Ovary (tissue), 9 donors: ENCODE results near the gene RPL15. TPM values are rescaled to one million over a fixed set of nuclear protein-coding genes. Genes with fewer than 3 reads are reported as not detected.

Experiments
- DNase-seq, 5 donors: peaks; one replicate each; pipeline ENCODE4 v3.0.0-alpha.2; 2019 to 2020
- H3K27ac ChIP-seq, 2 donors: fragments of 200-600 bp; one replicate each; pipeline versions ENCODE4 v1.5.1 to v1.8.0; 2019 to 2022
- H3K27me3 ChIP-seq: fragments of 200-600 bp; one replicate; pipeline ENCODE4 v1.8.0; 2022
- H3K36me3 ChIP-seq: fragments of 200-600 bp; sonication (generic); one replicate; pipeline ENCODE4 v1.5.1; 2019
- H3K4me1 ChIP-seq: one replicate; pipeline ENCODE4 v1.8.1; 2013; ENCODE audit warnings: mild to moderate bottlenecking, moderate library complexity; ENCODE audit not compliant: insufficient read depth
- H3K4me3 ChIP-seq: fragments of 200-600 bp; sonication (generic); one replicate; pipeline ENCODE4 v1.5.1; 2017
- H3K9me3 ChIP-seq, 2 donors: fragments of 200-600 bp in 1 of 2; sonication (generic) in 1 of 2; one replicate each; pipeline versions ENCODE4 v1.5.1 to v1.8.1; 2013 to 2019; ENCODE audit warnings: mild to moderate bottlenecking in 1 of 2, moderate library complexity in 1 of 2
- EP300 ChIP-seq: sonication (generic); formaldehyde crosslinking; IDR thresholded peaks from one replicate; pipeline ENCODE4 v1.6.1; 2017; ENCODE audit warnings: antibody characterized with exemption
- POLR2A ChIP-seq: fragments of 450-650 bp; IDR thresholded peaks from one replicate; pipeline ENCODE4 v1.6.1; 2017; ENCODE audit warnings: antibody characterized with exemption, mild to moderate bottlenecking, moderate library complexity
- WGBS, 3 donors: extraction: QIAGEN DNeasy Blood & Tissue Kit in 1 of 3; methylation state at CpG; one replicate each; pipeline versions ENCODE4 v1.1.5 to v1.1.7; 2013 to 2017; 5-methylcytosine and 5-hydroxymethylcytosine counted together
- intact Hi-C, 4 donors: fragments of 100-400 bp; cut with DNase I; formaldehyde crosslinking; loops; one replicate each; pipeline versions ENCODE4 v1.11.0 to v1.15.1; 2022 to 2023
- polyA plus RNA-seq, 2 donors: library from polyadenylated mRNA; stranded (reverse); fragments of 200-250 nt in 1 of 2; fragments of 350-450 nt in 1 of 2; fragmentation: Illumina TruSeq in 1 of 2; extraction: RNeasy Lipid Tissue Mini Kit (QIAGEN cat#74804) in 1 of 2; gene quantifications; one replicate each; pipeline ENCODE4 v1.2.3, GENCODE V29; 2013 to 2014
- total RNA-seq, 7 donors: library from RNA; depleted of rRNA in 2 of 7; stranded (reverse); fragments of >200 nt in 2 of 7; fragmentation: NEBNext Ultra II Directional in 3 of 7; extraction: Animal tissue kit (Norgen Biotek cat#: 25700) in 3 of 7; gene quantifications; one replicate each; pipeline versions ENCODE4 v1.1.0 to v1.2.4, GENCODE V29; 2016 to 2023
- TF ChIP-seq, protein P1 (sequence below), 3 donors: fragments of 450-650 bp in 2 of 3; fragments of 200-600 bp in 1 of 3; IDR thresholded peaks; one replicate each; pipeline versions ENCODE4 v1.5.1 to v1.8.0; 2016 to 2022; ENCODE audit warnings: antibody characterized with exemption in 3 of 3, mild to moderate bottlenecking in 1 of 3
- donor health status: DM: no; HTN: no; CAD: no; lungs with moderate emphysema.
- donor health status: DM: no; HTN: no; CAD: no.
- donor health status: Bipolar disorder and iron deficiency.
- donor health status: DM: yes; HTN: yes; CAD: no.
- donor health status: DM: no; HTN: no; CAD: no.
- donor health status: DM: yes; HTN: yes; CAD: no.

Gene RPL15
- total and polyA plus RNA-seq, 9 donors = 3,013 to 6,966 (median 4,015) TPM

DNA sequence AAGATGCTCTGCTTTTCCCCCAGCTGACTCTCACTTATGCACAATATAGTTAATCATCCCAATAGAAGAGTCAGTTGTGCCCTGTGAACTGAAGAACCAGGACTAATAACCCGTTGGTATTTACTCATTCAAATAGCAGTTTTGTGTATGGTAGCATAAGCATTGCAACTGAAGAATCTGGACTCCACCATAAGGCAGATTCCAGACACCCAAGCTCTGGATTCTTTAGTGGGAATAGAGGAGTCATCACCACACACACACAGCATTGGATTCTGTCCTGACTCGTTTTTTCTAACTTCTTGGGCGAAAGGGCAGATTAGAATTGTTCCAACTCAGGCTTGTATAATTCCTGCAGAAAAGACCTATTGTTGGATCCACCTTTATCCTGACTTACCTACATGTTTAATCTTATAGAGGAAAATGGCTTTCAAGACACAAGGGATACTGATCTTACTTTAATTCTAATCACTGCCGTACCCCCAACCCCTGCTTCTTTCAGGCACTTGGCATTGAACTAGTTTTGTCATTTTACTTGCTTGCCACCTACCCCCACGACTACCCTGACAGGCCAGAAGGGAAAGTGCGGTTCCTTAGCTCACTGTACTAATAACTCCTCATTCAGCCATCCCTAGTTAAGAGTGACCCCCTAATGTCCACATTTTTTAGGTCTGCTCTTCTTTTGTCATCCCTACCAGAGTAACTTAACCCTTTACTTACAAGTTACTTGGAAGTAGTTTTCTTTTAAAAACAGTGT is 42.4 kb upstream of the RPL15 start:
- H3K4me1 ChIP-seq = peaks cover 6% of the 10 kb centered on the region
- no peaks in the 10 kb centered on the region for H3K9me3 ChIP-seq
- intact Hi-C loops = no loop called here
- no peak for TF ChIP-seq POLR2A
- no peak for TF ChIP-seq EP300
- TF ChIP-seq, protein P1, sequence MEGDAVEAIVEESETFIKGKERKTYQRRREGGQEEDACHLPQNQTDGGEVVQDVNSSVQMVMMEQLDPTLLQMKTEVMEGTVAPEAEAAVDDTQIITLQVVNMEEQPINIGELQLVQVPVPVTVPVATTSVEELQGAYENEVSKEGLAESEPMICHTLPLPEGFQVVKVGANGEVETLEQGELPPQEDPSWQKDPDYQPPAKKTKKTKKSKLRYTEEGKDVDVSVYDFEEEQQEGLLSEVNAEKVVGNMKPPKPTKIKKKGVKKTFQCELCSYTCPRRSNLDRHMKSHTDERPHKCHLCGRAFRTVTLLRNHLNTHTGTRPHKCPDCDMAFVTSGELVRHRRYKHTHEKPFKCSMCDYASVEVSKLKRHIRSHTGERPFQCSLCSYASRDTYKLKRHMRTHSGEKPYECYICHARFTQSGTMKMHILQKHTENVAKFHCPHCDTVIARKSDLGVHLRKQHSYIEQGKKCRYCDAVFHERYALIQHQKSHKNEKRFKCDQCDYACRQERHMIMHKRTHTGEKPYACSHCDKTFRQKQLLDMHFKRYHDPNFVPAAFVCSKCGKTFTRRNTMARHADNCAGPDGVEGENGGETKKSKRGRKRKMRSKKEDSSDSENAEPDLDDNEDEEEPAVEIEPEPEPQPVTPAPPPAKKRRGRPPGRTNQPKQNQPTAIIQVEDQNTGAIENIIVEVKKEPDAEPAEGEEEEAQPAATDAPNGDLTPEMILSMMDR (IDR thresholded peaks at IDR 0.05) = no peak
- WGBS, 3 donors = 68 to 72% (median 71%) methylated on average over 6 of the region's 6 CpGs
- no peaks in the 10 kb centered on the region for H3K27me3 ChIP-seq
- no peak overlapping the region for H3K27ac ChIP-seq
- H3K36me3 ChIP-seq = no peaks in the 10 kb centered on the region
- DNase-seq = no peak
- no peak overlapping the region for H3K4me3 ChIP-seq

DNA sequence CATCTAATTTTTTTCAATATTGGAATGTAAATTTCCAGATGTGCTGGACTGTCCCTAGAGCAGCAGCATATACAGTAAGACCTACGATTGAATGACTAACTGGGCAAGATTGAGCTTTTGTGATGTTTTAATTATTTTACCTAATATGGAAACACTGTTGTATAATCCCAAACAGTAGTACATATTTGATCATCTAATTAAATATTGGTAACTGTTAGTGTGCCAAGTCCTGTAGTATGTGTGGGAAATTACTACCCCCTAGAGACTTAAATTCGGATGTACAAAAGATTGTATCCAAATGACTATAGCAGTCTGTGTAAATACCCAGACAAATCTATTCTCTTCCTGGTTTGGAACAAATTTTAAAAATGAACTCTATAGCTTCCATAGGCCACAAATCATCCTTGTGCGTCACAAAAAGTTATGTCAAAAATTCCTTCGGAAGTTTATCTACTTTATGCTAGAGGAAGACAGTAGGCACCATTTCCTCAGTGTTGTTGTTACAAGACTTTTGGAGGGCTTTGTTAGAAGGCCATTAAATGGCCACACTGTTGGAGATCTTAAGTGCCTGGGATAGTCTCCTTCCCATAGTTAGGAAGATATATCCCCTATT is 41.7 kb upstream of the RPL15 start:
- peaks cover 6% of the 10 kb centered on the region for H3K4me1 ChIP-seq
- intact Hi-C loops = no loop called here
- H3K36me3 ChIP-seq = no peaks in the 10 kb centered on the region
- DNase-seq = no peak
- H3K27ac ChIP-seq = no peak overlapping the region
- H3K9me3 ChIP-seq = no peaks in the 10 kb centered on the region
- 78 to 83% (median 79%) methylated on average over 4 of the region's 4 CpGs for WGBS, 3 donors
- H3K4me3 ChIP-seq = no peak overlapping the region
- no peaks in the 10 kb centered on the region for H3K27me3 ChIP-seq
- TF ChIP-seq, protein P1 (IDR thresholded peaks at IDR 0.05) = no peak
- TF ChIP-seq EP300 (no peak), POLR2A (no peak)

DNA sequence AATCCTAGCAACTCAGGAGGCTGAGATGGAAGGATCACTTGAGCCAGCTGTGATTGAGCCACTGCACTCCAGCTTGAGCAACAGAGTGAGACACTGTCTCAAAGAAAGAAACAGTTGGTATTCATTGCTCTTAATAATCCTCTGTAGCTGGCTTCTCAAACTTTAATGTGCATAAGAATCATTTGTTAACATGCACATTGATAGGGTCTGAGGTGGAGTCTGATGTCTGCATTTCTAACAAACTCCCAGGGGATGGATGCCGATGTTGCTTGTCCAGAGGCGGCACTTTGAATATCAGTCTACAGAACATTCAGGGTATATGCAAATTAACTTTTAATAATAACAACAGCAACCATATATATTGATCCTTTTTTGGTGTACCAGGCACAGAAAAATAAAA is 40.0 kb upstream of the RPL15 start:
- 82 to 87% (median 87%) methylated on average over 2 of the region's 2 CpGs for WGBS, 3 donors
- Histone ChIP-seq H3K27me3 (no peaks in the 10 kb centered on the region), H3K36me3 (no peaks in the 10 kb centered on the region), H3K27ac (no peak overlapping the region), H3K9me3 (no peaks in the 10 kb centered on the region), H3K4me3 (no peak overlapping the region), H3K4me1 (peaks cover 6% of the 10 kb centered on the region)
- no peak for DNase-seq
- intact Hi-C loops = no loop called here
- TF ChIP-seq POLR2A (no peak), EP300 (no peak)
- TF ChIP-seq, protein P1 (IDR thresholded peaks at IDR 0.05) = no peak

DNA sequence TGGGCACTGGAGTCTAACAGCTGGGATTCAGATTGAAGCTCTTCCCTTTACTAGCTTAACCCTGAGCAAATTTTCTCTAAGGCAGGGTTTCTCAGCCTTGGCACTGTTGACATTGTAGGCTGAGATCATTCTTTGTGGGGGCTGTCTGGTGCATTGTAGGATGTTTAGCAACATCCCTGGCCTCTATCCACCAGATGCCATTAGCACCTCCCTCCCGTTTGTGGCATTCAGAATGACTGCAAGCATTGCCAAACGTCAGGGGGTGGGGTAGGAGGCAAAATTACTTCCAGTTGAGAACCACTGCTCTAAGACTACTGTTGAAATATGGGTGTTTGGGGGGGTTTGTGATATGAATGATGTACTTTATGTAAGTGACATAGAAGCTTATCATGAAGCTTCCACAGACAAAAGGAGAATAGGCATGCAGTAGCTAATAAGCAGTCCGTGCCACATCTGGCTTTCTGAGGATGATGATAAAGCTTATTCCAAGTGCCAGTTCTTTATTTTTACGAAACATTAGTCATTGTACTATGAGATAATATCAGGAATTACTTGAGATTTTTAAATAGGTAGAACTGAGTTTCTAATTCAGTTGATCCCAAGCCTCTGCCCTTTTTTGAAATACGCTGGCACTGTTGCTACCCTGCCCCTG is 39.5 kb upstream of the RPL15 start:
- peaks cover 6% of the 10 kb centered on the region for H3K4me1 ChIP-seq
- H3K9me3 ChIP-seq = no peaks in the 10 kb centered on the region
- H3K27me3 ChIP-seq = no peaks in the 10 kb centered on the region
- no peak for DNase-seq
- 45 to 56% (median 56%) methylated on average over 5 of the region's 5 CpGs for WGBS, 3 donors
- intact Hi-C loops = no loop called here
- H3K4me3 ChIP-seq = no peak overlapping the region
- no peak for TF ChIP-seq POLR2A
- H3K27ac ChIP-seq = no peak overlapping the region
- no peaks in the 10 kb centered on the region for H3K36me3 ChIP-seq

DNA sequence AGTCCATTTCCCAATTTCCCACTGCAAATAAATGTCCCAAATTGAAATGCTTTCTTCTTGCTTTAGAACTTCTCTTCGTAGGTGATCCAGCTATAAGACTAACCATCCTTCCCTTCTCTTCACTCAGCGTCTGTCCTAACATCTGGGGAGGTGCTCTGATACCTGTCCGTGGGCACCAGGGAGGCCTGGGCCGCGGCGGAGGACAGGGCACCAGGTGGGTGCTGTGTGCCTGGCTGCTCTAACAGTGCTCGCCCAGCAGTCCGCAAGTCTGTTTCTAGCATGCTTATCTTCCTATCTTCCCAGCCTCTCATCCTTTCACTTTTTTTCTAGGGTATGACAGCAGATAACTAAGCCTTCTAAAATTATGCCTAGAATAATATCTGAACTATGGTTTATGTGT is 37.4 kb upstream of the RPL15 start:
- Histone ChIP-seq H3K4me3 (no peak overlapping the region), H3K4me1 (peaks cover 3% of the 10 kb centered on the region), H3K27me3 (no peaks in the 10 kb centered on the region), H3K36me3 (no peaks in the 10 kb centered on the region), H3K9me3 (no peaks in the 10 kb centered on the region), H3K27ac (no peak overlapping the region)
- TF ChIP-seq POLR2A (no peak), EP300 (no peak)
- TF ChIP-seq, protein P1 (IDR thresholded peaks at IDR 0.05) = no peak
- no peak for DNase-seq
- intact Hi-C loops = no loop called here
- 95 to 98% (median 97%) methylated on average over 8 of the region's 8 CpGs for WGBS, 3 donors
